IPS DF 19.7 (cell line): ENCODE data around the gene TACR2.
"Not testable (repeated sequence)": the region's sequence is repeated elsewhere in the genome, so short reads cannot be mapped to it uniquely, and the experiment has no call there.

ENCODE experiments used
- DNase-seq: peaks from one replicate; pipeline ENCODE4 v3.0.0-alpha.2; 2013; ENCODE audit warnings: low read depth, low spot score

Gene TACR2

GRCh38 chr10:69450395-69450794 is 33.7 kb upstream of the TACR2 start:
- DNase-seq = not testable (repeated sequence)

GRCh38 chr10:69449841-69450240 is 33.1 kb upstream of the TACR2 start:
- DNase-seq = peak; percentile 60

DNA sequence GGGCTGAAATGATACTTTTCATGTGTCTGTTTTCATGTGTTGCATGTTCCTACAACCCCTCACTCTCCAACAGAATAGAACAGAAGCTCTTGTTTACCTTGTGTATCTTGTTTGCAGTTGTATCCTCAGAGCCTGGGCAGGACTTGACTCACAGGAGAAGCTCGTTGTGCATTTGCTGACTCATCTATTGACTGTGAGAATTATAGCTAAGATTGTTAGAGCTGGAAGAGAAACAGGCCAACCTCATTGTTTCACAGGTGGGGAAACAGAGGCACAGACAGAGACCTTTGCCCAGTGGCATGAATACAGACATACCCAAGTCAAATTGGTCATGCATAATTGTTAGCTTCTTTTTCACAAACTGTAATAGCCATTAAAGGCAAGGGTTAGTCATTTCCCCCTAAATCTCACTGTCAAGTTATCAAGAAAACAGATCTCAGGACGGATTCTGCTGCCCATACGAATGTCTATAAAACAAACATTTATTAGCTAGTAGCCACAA is 30.0 kb upstream of the TACR2 start:
- DNase-seq = no peak

DNA sequence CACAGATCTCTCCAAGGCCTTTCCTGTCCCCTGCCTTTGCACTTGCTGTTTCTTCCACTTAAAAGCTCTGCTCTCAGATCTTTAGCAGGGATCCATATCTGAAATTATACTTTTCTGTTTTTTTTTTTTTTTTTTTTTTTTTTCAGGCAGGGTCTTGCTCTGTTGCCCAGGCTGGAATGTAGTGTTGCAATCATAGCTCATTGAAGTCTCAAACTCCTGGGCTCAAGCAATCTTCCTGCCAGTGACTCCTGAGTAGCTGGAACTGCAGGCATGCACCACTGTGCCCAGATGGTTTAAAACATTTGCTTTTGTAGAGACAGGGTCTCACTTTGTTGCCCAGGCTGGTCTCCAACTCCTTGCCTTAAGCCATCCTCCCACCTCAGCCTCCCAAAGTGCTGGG is 29.5 kb upstream of the TACR2 start:
- no peak for DNase-seq

GRCh38 chr10:69445041-69445440 is 28.3 kb upstream of the TACR2 start:
- no peak for DNase-seq

DNA sequence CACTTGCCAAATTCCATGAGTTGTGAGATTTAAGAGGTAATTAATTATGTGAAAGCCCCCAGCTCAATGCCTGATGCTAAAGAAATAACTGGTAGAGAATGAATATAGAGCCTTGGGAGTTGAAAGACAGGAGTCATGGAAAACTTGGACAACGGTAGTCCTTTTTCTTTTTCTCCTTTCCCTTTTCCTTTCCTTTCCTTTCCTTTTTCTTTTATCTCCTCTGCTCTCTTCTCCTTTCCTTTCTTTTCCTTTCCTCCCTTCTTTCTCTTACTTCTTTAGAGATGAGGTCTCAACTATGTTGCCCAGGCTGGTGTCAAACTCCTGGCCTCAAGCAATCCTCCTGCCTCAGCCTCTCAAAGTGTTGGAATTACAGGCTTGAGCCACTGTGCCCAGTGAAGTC is 26.6 kb upstream of the TACR2 start:
- DNase-seq = no peak

GRCh38 chr10:69439813-69440506 is 23.2 kb upstream of the TACR2 start:
- DNase-seq = no peak

GRCh38 chr10:69439350-69439739 is 22.6 kb upstream of the TACR2 start:
- no peak for DNase-seq

DNA sequence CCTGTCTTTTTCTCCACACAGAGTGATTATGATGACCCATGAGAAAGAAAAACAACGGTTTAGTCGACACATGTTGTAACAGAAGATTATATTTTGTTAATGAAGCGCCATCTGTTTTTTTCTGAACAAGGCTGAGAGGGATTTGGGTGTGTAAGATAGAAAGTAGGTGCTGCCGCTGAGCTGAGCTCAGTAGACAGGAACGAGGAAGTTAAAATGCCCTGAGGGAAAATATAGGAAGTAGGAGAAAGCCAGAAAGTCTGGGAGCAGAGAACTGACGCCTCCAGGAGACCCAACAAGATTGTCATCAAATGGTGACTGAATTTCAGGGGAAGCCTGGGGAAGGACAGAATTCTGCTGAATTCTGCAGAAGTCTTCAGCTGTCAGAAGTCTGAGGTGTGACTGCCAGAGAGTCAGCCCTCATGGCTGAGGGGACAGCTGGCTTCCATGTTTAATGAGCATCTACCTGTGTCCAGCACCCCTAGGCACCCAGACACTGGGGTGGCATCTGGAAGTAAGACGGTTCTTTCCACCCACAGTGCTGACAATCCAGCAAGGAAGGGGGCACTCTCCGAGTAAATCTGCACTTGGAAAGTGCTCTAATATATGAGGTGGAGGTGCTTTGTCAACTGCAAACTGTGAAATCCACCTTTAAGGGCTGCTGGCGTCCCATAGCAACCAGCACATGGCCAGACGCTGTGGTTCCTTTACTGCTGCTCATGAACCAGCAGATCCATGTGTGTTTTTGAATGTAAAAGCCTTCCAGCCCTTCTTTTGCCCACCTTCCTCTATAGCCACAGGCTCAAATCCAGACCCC is 22.0 kb upstream of the TACR2 start:
- DNase-seq = no peak

DNA sequence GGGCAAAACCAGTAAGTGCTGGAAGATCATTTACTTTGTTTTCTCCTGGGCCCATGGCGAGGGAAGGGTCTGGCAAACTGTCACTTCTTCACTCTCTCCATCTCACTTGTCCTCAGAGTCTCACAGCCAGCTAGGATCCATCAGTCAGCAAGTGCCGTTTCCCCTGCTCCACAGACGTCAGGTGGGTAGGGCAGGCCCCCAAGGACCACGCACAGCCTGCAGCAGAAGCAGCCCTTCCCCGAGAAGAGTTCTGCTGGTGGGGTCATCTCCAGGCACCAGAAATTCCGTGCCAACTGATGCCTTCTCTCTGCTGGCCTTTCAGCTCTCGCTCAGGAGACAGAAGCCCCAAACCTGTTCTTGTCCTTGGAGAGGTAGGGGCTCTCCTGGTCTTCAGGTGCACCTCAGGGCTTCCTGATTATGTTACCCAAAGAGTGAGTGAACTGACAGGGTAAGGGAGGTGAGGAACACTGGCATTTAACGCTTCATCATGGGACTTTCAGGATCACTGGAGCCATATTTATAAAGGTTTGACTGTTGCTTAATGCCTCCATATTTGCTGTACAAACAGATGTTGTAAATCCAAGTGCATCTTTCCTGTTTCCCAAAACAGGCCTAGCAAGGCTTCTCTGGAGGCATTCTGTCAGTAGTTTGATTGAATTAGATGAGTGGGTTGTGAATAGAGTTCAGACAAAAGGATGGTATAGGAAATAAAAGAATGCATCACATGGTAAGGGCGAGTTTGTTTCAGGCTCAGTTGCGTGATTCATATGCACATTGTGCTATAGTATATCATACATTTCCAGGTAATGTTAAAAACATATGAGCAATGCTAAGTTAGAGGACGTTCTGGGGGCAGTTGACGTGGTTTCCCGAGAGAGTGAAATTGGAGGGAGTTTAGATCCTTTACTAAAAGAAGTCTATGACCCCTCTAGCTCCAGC is 20.9 kb upstream of the TACR2 start:
- DNase-seq = no peak

GRCh38 chr10:69435966-69436520 is 19.3 kb upstream of the TACR2 start:
- no peak for DNase-seq

DNA sequence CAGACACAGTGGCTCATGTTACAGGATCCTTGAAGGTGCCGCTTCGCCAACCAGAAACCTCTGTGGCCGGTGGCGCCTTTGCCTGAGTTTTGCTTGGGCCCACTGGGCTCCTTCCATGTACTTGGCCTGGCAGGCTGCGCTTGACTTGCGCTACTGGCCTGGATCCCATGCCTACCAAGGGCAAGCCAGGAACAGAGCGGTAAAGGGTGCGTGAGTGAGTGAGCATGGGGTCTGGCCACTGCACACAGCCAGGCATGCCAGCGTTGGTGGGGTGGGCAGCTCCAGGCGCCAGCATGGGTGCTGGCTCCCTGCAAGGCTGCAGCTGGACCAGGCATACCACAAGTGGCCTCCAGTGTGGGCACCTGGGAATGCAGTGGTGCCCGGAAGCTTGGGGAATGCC is 18.2 kb upstream of the TACR2 start:
- DNase-seq = no peak

DNA sequence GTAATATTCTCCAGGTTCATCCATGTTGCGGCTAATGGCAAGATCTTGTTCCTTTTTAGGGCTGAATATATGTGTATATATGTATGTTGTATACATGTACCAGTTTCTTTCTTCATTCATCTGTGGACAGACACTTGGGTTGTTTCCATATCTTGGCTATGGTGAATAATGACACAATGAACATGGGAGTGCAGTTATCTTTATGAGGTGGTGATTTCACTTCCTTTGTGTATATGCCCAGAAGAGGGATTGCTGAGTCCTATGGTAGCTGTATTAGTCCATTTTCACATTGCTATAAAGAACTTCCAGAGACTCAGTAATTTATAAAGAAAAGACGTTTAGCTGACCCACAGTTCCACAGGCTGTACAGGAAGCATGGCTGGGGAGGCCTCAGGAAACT is 17.5 kb upstream of the TACR2 start:
- DNase-seq = no peak

- DNase-seq = no peak
These were observed 11.4 kb upstream of the TACR2 start for GRCh38 chr10:69428165-69428564.

GRCh38 chr10:69426376-69426727 is 9.6 kb upstream of the TACR2 start:
- DNase-seq = no peak

GRCh38 chr10:69425511-69426298 is 9.0 kb upstream of the TACR2 start:
- DNase-seq = no peak

DNA sequence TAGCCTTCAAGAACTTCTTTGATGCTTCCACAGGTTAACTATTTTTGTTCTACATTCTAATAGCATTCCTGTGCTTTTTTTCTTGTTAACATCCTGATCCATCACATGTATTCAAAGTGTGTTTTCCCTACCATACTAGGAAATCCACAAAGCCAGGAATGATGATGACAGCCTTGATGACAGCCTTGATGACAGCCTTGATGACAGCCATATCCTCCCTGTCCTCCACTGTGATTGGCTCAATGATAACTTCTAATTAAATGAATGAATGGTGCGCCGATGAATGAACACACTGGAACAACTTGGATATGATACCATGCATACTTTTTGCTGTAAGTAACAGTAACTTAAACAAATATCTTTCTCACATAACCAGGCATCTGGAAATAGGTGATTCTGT is 8.3 kb upstream of the TACR2 start:
- DNase-seq = no peak

DNA sequence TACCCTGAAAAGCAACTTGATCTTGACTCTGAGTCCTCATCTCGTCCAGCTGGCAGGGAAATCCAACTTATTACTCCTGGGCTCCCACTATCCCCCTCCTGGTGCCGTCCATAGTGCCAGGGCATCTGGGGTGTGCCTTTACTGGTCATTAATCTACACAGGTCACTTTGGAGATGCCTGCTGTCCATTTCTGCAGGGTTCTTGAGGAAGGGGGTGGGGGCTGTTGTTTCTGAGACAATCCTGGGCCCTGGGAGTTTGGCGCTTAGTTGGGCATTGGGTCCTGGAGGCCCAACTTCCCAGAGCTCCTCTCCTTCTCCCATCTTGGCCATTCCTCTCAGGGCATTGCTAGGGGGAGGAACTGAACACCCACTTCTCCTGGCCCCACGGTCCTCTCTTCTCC is 6.0 kb upstream of the TACR2 start:
- no peak for DNase-seq

DNA sequence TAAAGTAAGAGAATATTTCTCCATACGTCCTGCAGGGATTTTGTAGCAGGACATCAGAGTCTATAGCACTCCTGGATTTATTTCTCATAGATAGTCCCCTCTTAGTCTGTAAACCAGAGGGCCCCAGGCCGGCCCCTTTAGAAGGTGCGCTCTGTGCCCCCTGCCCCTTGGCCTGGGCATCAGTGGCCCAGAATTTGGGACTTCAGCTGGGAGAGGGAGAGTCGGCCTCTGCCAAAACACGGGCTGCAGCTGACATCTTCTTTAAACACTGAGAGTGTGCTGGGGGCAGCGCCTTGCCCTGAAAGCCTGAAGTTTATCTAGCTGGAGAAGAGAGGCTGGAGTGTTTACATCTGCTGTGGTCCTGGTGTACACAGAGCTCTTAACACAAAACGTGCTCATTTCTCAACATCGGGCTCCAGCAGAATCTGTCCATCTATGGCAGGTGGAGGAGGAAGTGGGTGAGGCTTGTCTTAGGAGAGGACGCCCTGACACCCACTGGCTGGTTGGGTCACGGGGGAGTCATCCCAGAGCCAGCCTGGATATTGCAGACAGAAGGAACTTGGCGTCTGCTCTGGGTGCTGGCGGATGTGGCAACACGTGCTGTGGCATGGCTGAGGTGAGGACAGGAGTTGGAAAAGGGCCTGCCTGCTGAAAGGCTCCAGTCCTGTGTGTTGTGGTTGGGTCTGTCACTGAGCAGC is 5.0 kb upstream of the TACR2 start:
- no peak for DNase-seq

- no peak for DNase-seq
These were observed 3.0 kb upstream of the TACR2 start for GRCh38 chr10:69419744-69420126.
